SHP77 (cell line): Measurements from ENCODE around the gene ECHDC3.

ENCODE experiments used
- DNase-seq, 2 experiments: peaks; one replicate each; lab custom pipeline; 2025; lab: John Stamatoyannopoulos, UW

Gene ECHDC3

DNA sequence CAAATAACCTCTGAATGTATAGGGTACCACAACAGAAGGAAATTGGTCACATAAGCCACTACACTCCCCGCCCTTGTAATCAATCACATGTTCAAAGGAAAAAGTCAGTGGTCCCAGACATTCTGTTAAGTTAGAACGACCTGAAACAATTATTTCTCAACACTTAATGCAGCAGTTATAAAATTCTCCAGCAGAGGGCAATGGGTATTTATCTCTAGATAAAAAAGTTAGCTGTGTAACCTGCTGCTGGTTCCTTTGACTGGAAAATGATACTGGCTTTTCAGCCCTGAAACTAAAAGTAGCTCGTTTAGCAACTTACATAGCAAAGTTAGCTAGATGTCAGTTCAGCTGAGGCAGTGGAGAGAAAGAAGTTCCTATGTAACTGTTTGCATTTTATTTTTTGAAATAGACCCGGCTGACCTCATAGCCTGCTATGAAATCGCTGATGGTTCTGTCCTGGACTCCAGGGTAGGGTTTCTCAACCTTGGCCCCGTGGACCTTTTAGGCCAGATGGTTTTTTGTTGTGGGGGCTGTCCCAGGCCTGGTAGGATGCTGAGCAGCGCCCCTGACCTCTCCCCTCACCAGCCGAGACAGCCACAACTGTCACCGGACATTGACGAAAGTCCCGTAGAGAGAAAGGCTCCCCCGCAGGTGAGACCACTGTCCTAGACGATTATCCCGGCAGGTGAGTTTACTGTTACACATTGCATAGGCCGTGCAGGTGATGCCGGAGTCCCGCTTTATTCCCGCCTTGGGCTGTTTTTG lies 40.8 kb downstream of the ECHDC3 start:
- DNase-seq: peak in 1 of 2 experiments; percentile 22

GRCh38 chr10:11783558-11783865 lies 41.3 kb downstream of the ECHDC3 start:
- DNase-seq: no peak

GRCh38 chr10:11787374-11787773 lies 45.2 kb downstream of the ECHDC3 start:
- no peak for DNase-seq

DNA sequence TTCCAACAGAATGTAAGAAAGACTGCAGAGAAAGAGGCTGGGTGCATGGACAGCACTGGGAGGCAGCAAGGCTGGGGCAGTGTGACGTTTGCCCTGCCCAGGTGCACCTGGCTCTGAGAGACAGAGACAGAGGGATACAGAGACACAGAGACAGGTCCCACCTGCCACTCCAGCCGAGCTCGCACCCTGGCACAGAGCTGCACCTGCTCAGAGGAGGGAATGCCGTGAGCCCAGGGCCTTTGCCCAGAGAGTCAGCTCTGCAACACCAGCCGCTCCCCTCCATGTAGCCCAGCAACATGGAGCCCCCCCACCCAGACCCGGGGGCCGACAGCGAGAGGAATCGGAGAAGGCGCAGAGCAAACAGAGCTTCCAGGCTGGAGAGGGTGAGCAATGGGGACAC lies 45.7 kb downstream of the ECHDC3 start:
- DNase-seq: peak; percentile 63 to 71

- no peak for DNase-seq
These were observed 47.1 kb downstream of the ECHDC3 start for GRCh38 chr10:11789306-11789705.

- no peak for DNase-seq
These were observed 47.8 kb downstream of the ECHDC3 start for GRCh38 chr10:11789956-11790355.

DNA sequence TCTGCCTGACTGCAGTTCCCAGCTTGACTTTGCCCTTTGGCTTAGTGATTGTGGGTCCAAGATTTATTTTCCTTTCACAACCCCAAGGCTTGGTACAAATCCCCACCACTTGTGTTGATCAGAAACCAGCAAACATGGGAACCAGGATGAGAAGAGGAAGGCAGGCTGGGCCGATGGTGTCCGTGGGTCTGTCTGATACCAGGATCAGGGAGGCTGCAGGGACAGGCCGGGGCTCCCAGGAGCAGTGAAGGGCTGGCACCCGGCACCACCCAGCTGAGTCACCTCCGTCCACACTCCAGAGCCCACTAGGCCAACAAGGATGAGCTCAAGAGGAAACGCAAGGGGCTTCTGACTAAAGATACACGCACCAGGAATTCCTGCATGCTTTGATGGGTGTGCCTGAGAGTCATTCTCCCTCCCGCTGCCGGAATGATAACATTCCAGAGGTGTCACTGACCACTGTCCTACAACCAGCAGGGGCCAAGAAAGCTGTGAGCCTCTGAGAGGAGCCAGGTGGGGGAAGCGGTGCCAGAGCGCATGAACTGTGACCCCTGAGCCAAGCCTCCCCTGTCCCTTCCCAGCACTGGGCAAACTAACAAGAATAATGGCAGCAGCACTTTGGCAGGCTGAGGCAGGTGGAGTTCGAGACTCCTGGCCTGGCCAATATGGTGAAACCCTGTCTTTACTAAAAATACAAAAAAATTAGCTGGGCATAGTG lies 51.7 kb downstream of the ECHDC3 start:
- no peak for DNase-seq

DNA sequence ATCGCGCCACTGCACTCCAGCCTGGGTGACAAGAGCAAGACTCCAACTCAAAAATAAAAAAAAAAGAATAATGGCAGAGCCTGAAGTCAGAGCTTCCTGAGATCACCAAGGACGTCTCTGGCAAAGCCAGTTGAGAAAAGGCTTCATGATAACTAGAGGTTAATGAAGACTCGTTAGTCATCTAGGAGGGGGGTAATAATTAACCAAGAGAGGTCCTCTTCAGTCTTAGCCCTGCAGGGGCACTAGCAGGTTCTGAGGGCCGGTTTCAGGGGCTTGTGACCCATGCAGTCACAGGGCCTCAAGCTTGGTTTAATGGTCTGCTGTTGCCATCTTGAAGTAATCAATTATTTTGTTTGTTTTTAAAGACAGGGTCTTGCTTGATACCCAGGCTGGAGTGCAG lies 52.4 kb downstream of the ECHDC3 start:
- DNase-seq: no peak

DNA sequence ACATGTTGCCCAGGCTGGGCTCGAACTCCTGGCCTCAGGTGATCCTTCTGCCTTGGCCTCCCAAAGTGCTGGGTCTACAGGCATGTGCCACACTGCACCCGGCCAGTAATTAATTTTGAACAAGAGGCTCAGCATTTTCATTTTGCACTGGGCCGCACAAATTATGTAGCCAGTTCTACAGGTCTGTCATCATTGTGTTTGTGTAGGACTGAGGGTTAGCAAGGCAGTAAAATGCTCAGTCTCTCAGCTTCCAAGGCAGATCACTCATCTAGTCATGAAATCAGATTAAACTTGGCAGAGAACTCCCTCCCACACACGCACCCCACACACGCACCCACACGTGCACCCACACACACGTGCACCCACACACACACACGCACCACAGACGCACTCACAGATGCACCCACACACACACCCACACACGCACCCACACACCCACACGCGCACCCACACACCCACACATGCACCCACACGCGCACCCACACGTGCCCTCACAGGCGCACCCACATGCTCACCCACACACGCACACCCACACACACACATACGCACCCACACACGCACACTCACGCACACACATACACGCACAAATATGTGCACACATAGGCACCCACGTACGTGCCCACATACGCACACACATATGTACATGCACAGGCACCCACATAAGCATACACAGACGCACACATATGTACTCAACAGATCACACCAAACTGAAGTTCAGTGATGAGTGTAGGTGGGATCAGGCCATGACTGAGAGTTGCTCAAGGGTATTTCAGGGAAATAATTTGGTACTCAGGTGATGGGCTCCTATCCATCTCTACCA lies 53.1 kb downstream of the ECHDC3 start:
- DNase-seq: no peak

GRCh38 chr10:11796474-11796873 lies 54.3 kb downstream of the ECHDC3 start:
- DNase-seq: no peak

GRCh38 chr10:11797281-11797680 lies 55.1 kb downstream of the ECHDC3 start:
- DNase-seq: no peak

- DNase-seq: no peak
These were observed 55.9 kb downstream of the ECHDC3 start for GRCh38 chr10:11797847-11798633.

- DNase-seq: no peak
These were observed 56.9 kb downstream of the ECHDC3 start for GRCh38 chr10:11798845-11799735.

GRCh38 chr10:11799736-11800080 lies 57.5 kb downstream of the ECHDC3 start:
- DNase-seq: no peak

DNA sequence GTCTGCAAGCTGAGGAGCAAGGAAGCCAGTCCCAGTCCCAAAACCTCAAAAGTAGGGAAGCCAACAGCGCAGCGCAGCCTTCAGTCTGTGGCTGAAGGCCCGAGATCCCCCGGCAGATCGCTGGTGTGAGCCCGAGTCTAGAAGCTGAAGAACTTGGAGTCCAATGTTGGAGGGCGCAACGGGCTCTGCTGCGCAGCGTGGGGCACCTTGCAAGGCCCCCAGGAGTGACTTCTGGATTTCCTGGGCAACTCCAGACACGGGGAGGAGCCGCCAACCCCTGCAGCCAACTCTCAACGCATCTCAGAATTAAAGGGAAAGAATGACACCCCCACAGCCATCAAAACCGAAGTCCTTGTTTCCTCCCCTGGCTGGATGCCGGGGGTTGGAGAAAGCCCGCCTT lies 62.2 kb downstream of the ECHDC3 start:
- no peak for DNase-seq

GRCh38 chr10:11805792-11806191 lies 63.6 kb downstream of the ECHDC3 start:
- no peak for DNase-seq

GRCh38 chr10:11806706-11807105 lies 64.5 kb downstream of the ECHDC3 start:
- DNase-seq: no peak

DNA sequence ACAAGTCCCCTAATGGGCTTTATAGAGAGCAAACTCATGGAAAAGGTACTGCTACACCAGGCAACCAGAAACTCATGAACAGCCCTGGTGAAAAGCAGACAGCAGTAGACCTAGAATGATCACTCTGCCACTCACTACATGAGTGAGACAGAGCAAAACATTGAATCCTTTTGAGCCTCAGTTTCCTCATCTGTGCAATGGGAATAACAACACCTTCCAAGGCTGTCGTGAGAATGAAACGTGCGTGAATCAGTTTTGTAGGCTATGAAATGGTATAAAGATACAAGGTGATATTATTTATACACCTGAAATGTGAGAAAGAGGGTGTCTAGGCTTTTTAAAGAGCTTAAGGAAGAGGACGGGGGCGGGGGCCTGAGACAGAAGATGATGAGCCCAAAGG lies 66.6 kb downstream of the ECHDC3 start:
- no peak for DNase-seq

DNA sequence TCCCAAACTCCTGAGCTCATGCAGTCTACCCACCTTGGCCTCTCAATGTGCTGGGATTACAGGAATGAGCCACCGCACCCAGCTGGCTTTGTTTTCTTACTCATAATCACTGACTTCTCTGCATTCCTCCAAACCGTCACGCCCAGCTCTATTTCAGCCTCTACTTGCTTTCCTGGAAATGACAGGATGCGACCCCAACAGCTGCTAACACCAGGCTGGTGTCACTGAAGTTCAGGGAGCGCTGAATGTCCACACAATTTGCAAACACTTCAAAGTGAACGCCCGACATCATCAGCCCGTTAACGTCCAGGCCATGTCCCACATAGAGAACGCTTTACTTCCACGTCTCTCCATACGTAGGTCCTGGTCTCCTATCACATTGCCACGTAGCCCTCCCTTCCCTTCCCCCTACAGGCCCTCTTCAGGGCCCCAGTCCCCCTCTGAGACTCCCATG lies 68.2 kb downstream of the ECHDC3 start:
- peak in 1 of 2 experiments; percentile 26 for DNase-seq

- no peak for DNase-seq
These were observed 68.8 kb downstream of the ECHDC3 start for GRCh38 chr10:11810973-11811372.

GRCh38 chr10:11813177-11813576 lies 71.0 kb downstream of the ECHDC3 start:
- DNase-seq: no peak
